GM15510 (cell line): ENCODE measurements around the gene BPIFB4.

Experiments
- POLR2A ChIP-seq: IDR thresholded peaks from 3 replicates; pipeline ENCODE4 v1.6.1; 2011; ENCODE audit warnings: borderline replicate concordance; ENCODE audit not compliant: insufficient read length; ENCODE audit errors: extremely low read depth

Gene BPIFB4

GRCh38 chr20:33070111-33071053 lies 9.1 kb upstream of the BPIFB4 start:
- no peak for TF ChIP-seq POLR2A

GRCh38 chr20:33071198-33071597 lies 8.2 kb upstream of the BPIFB4 start:
- TF ChIP-seq POLR2A, result no peak

GRCh38 chr20:33072362-33072761 lies 7.1 kb upstream of the BPIFB4 start:
- TF ChIP-seq POLR2A, result no peak

GRCh38 chr20:33072813-33073212 lies 6.6 kb upstream of the BPIFB4 start:
- TF ChIP-seq POLR2A, result no peak

- TF ChIP-seq POLR2A, result no peak
These were observed 4.8 kb upstream of the BPIFB4 start for GRCh38 chr20:33074675-33075074.

- no peak for TF ChIP-seq POLR2A
These were observed 4.2 kb upstream of the BPIFB4 start for GRCh38 chr20:33075281-33075680.

- no peak for TF ChIP-seq POLR2A
These were observed 2.6 kb upstream of the BPIFB4 start for GRCh38 chr20:33076662-33077372.

- TF ChIP-seq POLR2A, result no peak
These were observed 2.1 kb downstream of the BPIFB4 start for GRCh38 chr20:33081411-33082154.

- TF ChIP-seq POLR2A, result no peak
These were observed 3.1 kb downstream of the BPIFB4 start for GRCh38 chr20:33082546-33082945.

- TF ChIP-seq POLR2A, result no peak
These were observed 4.3 kb downstream of the BPIFB4 start for GRCh38 chr20:33083544-33084340.

- no peak for TF ChIP-seq POLR2A
These were observed 5.3 kb downstream of the BPIFB4 start for GRCh38 chr20:33084722-33085121.

- TF ChIP-seq POLR2A, result no peak
These were observed 6.7 kb downstream of the BPIFB4 start for GRCh38 chr20:33086052-33086722.

- no peak for TF ChIP-seq POLR2A
These were observed 11.7 kb downstream of the BPIFB4 start for GRCh38 chr20:33091147-33091546.

GRCh38 chr20:33091693-33092092 lies 12.2 kb downstream of the BPIFB4 start:
- no peak for TF ChIP-seq POLR2A
